22Rv1 (cell line): ENCODE data around the gene SPTAN1.

Experiments
- CTCF ChIP-seq: fragments of 450-650 bp; IDR thresholded peaks from 2 replicates; pipeline ENCODE4 v1.5.1; 2017; ENCODE audit warnings: mild to moderate bottlenecking
- ZFX ChIP-seq: fragments of 450-650 bp; IDR thresholded peaks from 2 replicates; pipeline ENCODE4 v1.6.1; 2017; ENCODE audit warnings: antibody characterized with exemption, borderline replicate concordance

DNA sequence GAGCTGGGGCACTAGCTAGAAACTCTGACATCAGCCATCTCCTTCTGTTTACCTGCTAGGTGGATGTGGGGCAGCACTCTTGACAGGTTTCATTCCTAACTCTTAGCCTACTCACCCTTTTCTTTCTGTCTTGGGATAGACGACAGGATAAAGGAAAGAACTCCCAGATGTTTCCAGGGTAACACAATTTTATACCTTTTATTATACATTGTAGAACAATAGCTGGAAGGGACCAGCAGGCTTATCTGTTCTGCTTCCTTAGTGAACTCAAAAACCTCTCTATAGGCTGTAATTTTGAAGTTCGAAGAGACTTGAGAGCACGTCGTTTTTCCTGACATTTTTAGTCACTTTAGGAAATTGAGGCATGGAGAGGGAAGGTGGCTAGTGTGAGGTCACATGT lies 13.2 kb downstream of the SPTAN1 start:
- TF ChIP-seq CTCF, result no peak
- TF ChIP-seq ZFX, result no peak
